KMS-11 (cell line): ENCODE data around the gene SCAPER.

Experiments
- H2AFZ ChIP-seq: fragments of 200-600 bp; sonication (generic); 2 replicates; pipeline ENCODE4 v1.6.1; 2016; ENCODE audit warnings: antibody characterized with exemption, mixed run types, low read depth
- H3K27ac ChIP-seq: fragments of 200-600 bp; sonication (generic); 2 replicates; pipeline ENCODE4 v1.6.1; 2016; ENCODE audit warnings: mild to moderate bottlenecking, mixed run types
- H3K27me3 ChIP-seq: fragments of 200-600 bp; sonication (generic); 2 replicates; pipeline ENCODE4 v1.6.1; 2017; ENCODE audit warnings: mild to moderate bottlenecking, low read depth, mixed run types, moderate library complexity; ENCODE audit not compliant: insufficient read depth
- H3K36me3 ChIP-seq: fragments of 200-600 bp; sonication (generic); 2 replicates; pipeline ENCODE4 v1.6.1; 2017; ENCODE audit warnings: mild to moderate bottlenecking, mixed run types; ENCODE audit not compliant: insufficient read depth
- H3K4me1 ChIP-seq: fragments of 200-600 bp; sonication (generic); 2 replicates; pipeline ENCODE4 v1.6.1; 2016; ENCODE audit warnings: mild to moderate bottlenecking, low read depth, mixed run types; ENCODE audit not compliant: poor library complexity, severe bottlenecking
- H3K4me2 ChIP-seq: fragments of 200-600 bp; sonication (generic); 2 replicates; pipeline ENCODE4 v1.7.0; 2016; ENCODE audit warnings: mild to moderate bottlenecking, mixed run types
- H3K4me3 ChIP-seq: fragments of 200-600 bp; sonication (generic); IDR thresholded peaks from 2 replicates; pipeline ENCODE4 v1.6.1; 2017; ENCODE audit warnings: low read depth, low read length, mixed read lengths; ENCODE audit not compliant: insufficient read depth
- H3K79me2 ChIP-seq: fragments of 200-600 bp; sonication (generic); 2 replicates; pipeline ENCODE4 v1.6.1; 2016; ENCODE audit warnings: low read depth, mixed run types; ENCODE audit not compliant: insufficient read depth
- H3K9ac ChIP-seq: fragments of 200-600 bp; sonication (generic); 2 replicates; pipeline ENCODE4 v1.6.1; 2016; ENCODE audit warnings: mild to moderate bottlenecking, mixed run types
- H4K20me1 ChIP-seq: fragments of 200-600 bp; sonication (generic); 2 replicates; pipeline ENCODE4 v1.6.1; 2016; ENCODE audit warnings: mild to moderate bottlenecking, mixed run types; ENCODE audit not compliant: insufficient read depth
- TF ChIP-seq, protein P1 (sequence below): fragments of 200-600 bp; sonication (generic); conservative IDR thresholded peaks from 2 replicates; pipeline ENCODE4 v1.6.1; 2017; ENCODE audit warnings: low read depth, mild to moderate bottlenecking, antibody characterized with exemption, low read length, moderate library complexity, mixed read lengths

SCAPER gene

DNA sequence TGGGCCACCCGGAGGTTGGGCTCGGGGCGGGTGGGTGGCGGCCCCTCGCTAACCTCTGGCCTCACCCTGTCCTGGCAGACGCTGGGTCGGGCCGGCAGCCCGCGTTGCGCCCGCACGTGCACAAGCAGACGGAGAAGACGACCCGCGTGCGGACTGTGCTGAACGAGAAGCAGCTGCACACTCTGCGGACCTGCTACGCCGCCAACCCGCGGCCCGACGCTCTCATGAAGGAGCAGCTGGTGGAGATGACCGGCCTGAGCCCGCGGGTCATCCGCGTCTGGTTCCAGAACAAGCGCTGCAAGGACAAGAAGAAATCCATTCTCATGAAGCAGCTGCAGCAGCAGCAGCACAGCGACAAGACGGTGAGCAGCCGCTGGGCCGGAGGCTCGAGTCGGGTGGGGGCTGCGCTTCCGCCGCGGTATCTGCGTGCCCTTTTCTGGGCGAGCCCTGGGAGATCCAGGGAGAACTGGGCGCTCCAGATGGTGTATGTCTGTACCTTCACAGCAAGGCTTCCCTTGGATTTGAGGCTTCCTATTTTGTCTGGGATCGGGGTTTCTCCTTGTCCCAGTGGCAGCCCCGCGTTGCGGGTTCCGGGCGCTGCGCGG is 564.8 kb downstream of the SCAPER start:
- Histone ChIP-seq H3K4me2 (no peak overlapping the region), H3K27me3 (no peaks in the 10 kb centered on the region), H3K9ac (no peak overlapping the region)

DNA sequence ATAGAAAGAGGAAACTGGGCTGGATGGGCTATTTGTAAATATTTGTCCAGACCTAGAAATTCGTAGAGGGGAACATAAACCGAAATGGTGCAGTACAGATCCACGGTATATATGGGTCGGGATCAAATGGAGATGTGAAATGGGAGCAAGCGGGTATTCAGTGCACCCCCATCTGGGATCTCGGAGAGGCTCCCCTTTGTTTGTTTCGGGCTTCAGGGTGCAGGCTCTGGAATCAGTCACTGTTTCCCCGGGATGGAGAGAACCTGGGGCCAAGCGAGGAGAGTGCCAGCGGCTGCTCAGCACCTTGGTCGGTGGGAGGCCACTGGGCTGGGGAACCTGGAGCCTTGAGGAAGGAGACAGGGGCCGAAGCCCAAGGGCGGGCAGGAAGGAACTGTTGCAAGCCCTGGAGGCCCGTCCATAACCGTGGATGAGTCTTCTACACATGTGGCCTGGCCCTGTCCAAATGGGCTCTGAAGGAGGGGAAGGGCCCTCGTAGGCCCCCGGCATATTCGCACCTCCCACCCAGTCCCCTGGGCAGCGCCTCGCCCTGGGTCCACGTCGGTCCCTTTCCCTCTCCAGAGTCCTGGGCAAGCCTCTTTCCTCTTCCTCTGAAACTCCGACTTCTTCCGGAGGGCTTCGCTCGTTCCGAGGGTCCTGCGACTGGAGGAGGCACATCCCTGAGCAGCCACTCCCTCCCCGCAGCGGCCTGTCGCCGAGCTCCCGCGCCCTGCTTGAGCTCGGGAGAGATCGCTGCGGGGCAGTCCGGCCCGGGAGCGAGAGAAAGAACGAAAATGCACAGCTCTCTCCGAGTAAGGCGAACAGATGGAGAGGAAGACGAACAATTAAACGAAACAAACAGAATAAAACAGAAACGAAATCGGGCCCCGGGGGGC is 565.6 kb downstream of the SCAPER start:
- Histone ChIP-seq H3K36me3 (no peaks in the 10 kb centered on the region), H3K4me1 (peaks cover 4% of the 10 kb centered on the region), H3K4me3 (no peak overlapping the region), H4K20me1 (no peaks in the 10 kb centered on the region), H3K9ac (no peak overlapping the region), H3K79me2 (no peaks in the 10 kb centered on the region), H2AFZ (no peak overlapping the region), H3K4me2 (no peak overlapping the region), H3K27ac (no peak overlapping the region), H3K27me3 (no peaks in the 10 kb centered on the region)
- TF ChIP-seq, protein P1, sequence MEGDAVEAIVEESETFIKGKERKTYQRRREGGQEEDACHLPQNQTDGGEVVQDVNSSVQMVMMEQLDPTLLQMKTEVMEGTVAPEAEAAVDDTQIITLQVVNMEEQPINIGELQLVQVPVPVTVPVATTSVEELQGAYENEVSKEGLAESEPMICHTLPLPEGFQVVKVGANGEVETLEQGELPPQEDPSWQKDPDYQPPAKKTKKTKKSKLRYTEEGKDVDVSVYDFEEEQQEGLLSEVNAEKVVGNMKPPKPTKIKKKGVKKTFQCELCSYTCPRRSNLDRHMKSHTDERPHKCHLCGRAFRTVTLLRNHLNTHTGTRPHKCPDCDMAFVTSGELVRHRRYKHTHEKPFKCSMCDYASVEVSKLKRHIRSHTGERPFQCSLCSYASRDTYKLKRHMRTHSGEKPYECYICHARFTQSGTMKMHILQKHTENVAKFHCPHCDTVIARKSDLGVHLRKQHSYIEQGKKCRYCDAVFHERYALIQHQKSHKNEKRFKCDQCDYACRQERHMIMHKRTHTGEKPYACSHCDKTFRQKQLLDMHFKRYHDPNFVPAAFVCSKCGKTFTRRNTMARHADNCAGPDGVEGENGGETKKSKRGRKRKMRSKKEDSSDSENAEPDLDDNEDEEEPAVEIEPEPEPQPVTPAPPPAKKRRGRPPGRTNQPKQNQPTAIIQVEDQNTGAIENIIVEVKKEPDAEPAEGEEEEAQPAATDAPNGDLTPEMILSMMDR: no peak

More for the DNA sequence above, 564.8 kb downstream of the SCAPER start:
- Histone ChIP-seq H3K27ac (no peak overlapping the region), H3K4me3 (no peak overlapping the region), H2AFZ (no peak overlapping the region), H3K4me1 (peaks cover 4% of the 10 kb centered on the region), H3K79me2 (no peaks in the 10 kb centered on the region), H4K20me1 (no peaks in the 10 kb centered on the region), H3K36me3 (no peaks in the 10 kb centered on the region)
- TF ChIP-seq, protein P1: no peak

DNA sequence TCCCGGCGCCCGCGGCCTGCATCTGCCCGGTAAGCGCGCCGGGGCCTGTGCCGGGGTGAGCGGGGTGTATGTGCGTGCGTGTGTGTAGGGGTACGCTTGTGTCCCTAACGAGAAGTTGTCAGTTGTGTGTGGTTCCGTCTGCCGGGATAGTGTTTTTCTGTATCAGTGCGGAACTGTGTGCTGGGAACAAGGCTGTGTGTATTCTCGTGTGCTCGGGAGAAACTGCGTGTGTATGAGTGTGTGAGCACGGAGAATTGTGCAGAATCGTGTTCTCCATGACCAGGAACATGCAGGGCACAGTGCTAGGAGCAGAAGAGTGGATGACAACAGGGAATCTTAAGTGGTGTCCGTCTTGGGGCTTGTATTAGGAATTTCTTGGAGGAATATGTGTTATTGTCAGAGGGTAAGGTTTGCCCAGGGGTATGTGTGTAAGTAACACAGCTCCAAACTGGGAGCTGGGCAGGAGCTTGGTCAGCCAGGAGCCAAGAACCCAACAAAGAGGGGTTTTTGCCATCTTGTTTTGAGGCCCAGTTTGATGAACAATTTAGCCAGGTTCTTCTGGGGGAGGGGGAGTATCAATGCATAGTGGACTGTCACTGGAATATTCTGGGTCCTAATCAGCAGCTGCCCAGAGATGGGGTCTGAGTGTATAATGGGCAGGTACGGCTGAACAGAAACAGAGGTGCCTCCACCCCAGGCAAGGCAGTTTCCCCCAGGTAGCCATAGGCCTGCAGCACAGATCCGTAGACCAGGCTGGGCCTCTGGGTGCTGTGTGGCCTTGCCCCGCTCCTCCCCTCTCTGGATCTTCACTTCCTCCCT is 566.4 kb downstream of the SCAPER start:
- no peaks in the 10 kb centered on the region for H4K20me1 ChIP-seq
- no peak overlapping the region for H2AFZ ChIP-seq

More for the DNA sequence above, 566.4 kb downstream of the SCAPER start:
- Histone ChIP-seq H3K4me1 (peaks cover 4% of the 10 kb centered on the region), H3K9ac (no peak overlapping the region), H3K4me3 (no peak overlapping the region), H3K27ac (no peak overlapping the region), H3K36me3 (no peaks in the 10 kb centered on the region), H3K4me2 (no peak overlapping the region), H3K27me3 (no peaks in the 10 kb centered on the region), H3K79me2 (no peaks in the 10 kb centered on the region)
- TF ChIP-seq, protein P1: no peak
